IMR-90 (cell line): ENCODE results near the gene TRIM32. TPM values are rescaled to one million over a fixed set of nuclear protein-coding genes. Genes with fewer than 3 reads are reported as not detected.

Experiments used
- ATAC-seq: fragments of 200-7000 bp; cut with Tn5 transposase; 2 replicates; pipeline ENCODE4 v1.9.1; 2020; ENCODE audit warnings: low read depth, mild to moderate bottlenecking, moderate library complexity
- BruUV-seq: library from RNA; stranded (reverse); fragments of 400-500 nt; replicated peaks from 2 replicates; lab custom pipeline; 2021; lab: Mats Ljungman, UMichigan
- CTCF ChIA-PET: fragments of 300-600 bp; formaldehyde crosslinking; extraction: SDS; loops from one replicate; lab custom pipeline; 2021; ENCODE audit warnings: antibody characterized with exemption; lab: Yijun Ruan, JAX
- POLR2A ChIA-PET: fragments of 300-600 bp; sonication (Branson Sonifier 250); formaldehyde crosslinking; loops from one replicate; lab custom pipeline; 2022; ENCODE audit warnings: antibody characterized with exemption; ENCODE audit not compliant: unreplicated experiment; lab: Charles Lee
- DNase-seq: peaks from one replicate; pipeline ENCODE4 v3.0.0; 2013
- H2AFZ ChIP-seq: replicated peaks from 2 replicates; pipeline ENCODE3; 2013; ENCODE audit warnings: low read length, mild to moderate bottlenecking; ENCODE audit not compliant: poor library complexity
- H2AK5ac ChIP-seq: 2 replicates; pipeline ENCODE4 v1.6.1; 2013; ENCODE audit warnings: low read depth, low read length, inconsistent platforms
- H2AK9ac ChIP-seq: replicated peaks from 2 replicates; pipeline ENCODE3; 2013; ENCODE audit warnings: mild to moderate bottlenecking, low read depth, low read length, moderate library complexity; ENCODE audit not compliant: poor library complexity
- H2BK120ac ChIP-seq: 2 replicates; pipeline ENCODE4 v1.6.1; 2013; ENCODE audit warnings: low read depth, low read length, inconsistent platforms
- H2BK15ac ChIP-seq: 3 replicates; pipeline ENCODE4 v1.6.1; 2013; ENCODE audit warnings: low read depth, low read length, inconsistent platforms
- H2BK20ac ChIP-seq: 2 replicates; pipeline ENCODE4 v1.6.1; 2013; ENCODE audit warnings: low read depth, mild to moderate bottlenecking, inconsistent platforms, low read length, moderate library complexity
- H2BK5ac ChIP-seq: 2 replicates; pipeline ENCODE4 v1.6.1; 2013; ENCODE audit warnings: mild to moderate bottlenecking, low read depth, low read length, inconsistent platforms; ENCODE audit not compliant: poor library complexity, severe bottlenecking
- H3K14ac ChIP-seq: replicated peaks from 2 replicates; pipeline ENCODE4 v1.6.1; 2013; ENCODE audit warnings: low read depth, low read length, inconsistent platforms
- H3K18ac ChIP-seq: 2 replicates; pipeline ENCODE4 v1.6.1; 2013; ENCODE audit warnings: low read depth, low read length, control low read depth
- H3K23ac ChIP-seq: 2 replicates; pipeline ENCODE4 v1.6.1; 2013; ENCODE audit warnings: low read depth, low read length, inconsistent platforms
- H3K27ac ChIP-seq: 2 replicates; pipeline ENCODE4 v1.5.1; 2013; ENCODE audit warnings: mild to moderate bottlenecking, control low read depth, low read length; ENCODE audit not compliant: insufficient read depth
- H3K27me3 ChIP-seq: 2 replicates; pipeline ENCODE4 v1.6.1; 2013; ENCODE audit warnings: low read length; ENCODE audit not compliant: control insufficient read depth, insufficient read depth
- H3K36me3 ChIP-seq: 2 replicates; pipeline ENCODE4 v1.6.1; 2013; ENCODE audit warnings: low read length, mixed read lengths; ENCODE audit not compliant: control insufficient read depth, insufficient read depth
- H3K4ac ChIP-seq: 2 replicates; pipeline ENCODE4 v1.6.1; 2013; ENCODE audit warnings: low read depth, low read length, inconsistent platforms
- H3K4me1 ChIP-seq: 2 replicates; pipeline ENCODE4 v1.6.1; 2013; ENCODE audit warnings: low read length, mixed read lengths; ENCODE audit not compliant: control insufficient read depth, insufficient read depth
- H3K4me2 ChIP-seq: 2 replicates; pipeline ENCODE4 v1.6.1; 2013; ENCODE audit warnings: low read depth, mild to moderate bottlenecking, control low read depth, low read length, moderate library complexity
- H3K4me3 ChIP-seq: 2 replicates; pipeline ENCODE4 v1.5.1; 2013; ENCODE audit warnings: low read depth, mild to moderate bottlenecking, control low read depth, low read length, moderate library complexity; ENCODE audit not compliant: insufficient read depth
- H3K56ac ChIP-seq: 2 replicates; pipeline ENCODE4 v1.6.1; 2013; ENCODE audit warnings: low read length, inconsistent platforms; ENCODE audit not compliant: insufficient read depth; ENCODE audit errors: extremely low read depth
- H3K79me1 ChIP-seq, 2 experiments: 2 replicates each; pipeline ENCODE4 v1.6.1; 2013; ENCODE audit warnings: low read length in 2 of 2, inconsistent platforms in 1 of 2, low read depth in 1 of 2
- H3K9ac ChIP-seq: 2 replicates; pipeline ENCODE4 v1.6.1; 2013; ENCODE audit warnings: low read depth, low read length, control low read depth
- H3K9me1 ChIP-seq: 2 replicates; pipeline ENCODE4 v1.6.1; 2013; ENCODE audit warnings: low read length, inconsistent platforms; ENCODE audit not compliant: insufficient read depth
- H3K9me3 ChIP-seq: 2 replicates; pipeline ENCODE4 v1.6.1; 2013; ENCODE audit warnings: low read length; ENCODE audit not compliant: control insufficient read depth, insufficient read depth
- H4K20me1 ChIP-seq: 2 replicates; pipeline ENCODE4 v1.6.1; 2013; ENCODE audit warnings: low read length, inconsistent platforms; ENCODE audit not compliant: insufficient read depth
- H4K5ac ChIP-seq: 2 replicates; pipeline ENCODE4 v1.6.1; 2013; ENCODE audit warnings: mild to moderate bottlenecking, low read depth, low read length, control low read depth
- H4K8ac ChIP-seq, 2 experiments: 2 replicates each; pipeline ENCODE4 v1.6.1; 2013; ENCODE audit warnings: low read depth in 2 of 2, low read length in 2 of 2, control low read depth in 1 of 2, inconsistent platforms in 1 of 2
- H4K91ac ChIP-seq: 2 replicates; pipeline ENCODE4 v1.6.1; 2013; ENCODE audit warnings: low read depth, low read length, inconsistent platforms; ENCODE audit not compliant: insufficient read depth
- BHLHE40 ChIP-seq: fragments of 150-350 bp; IDR thresholded peaks from 2 replicates; pipeline ENCODE4 v1.6.1; 2016; ENCODE audit warnings: mild to moderate bottlenecking, low read depth, low read length
- CTCF ChIP-seq: conservative IDR thresholded peaks from 2 replicates; pipeline ENCODE4 v1.5.1; 2012; ENCODE audit warnings: mild to moderate bottlenecking, low read depth, low read length, improper control_type of control experiment
- ELK1 ChIP-seq: fragments of 150-350 bp; IDR thresholded peaks from 2 replicates; pipeline ENCODE4 v1.6.1; 2016; ENCODE audit warnings: low read depth, mild to moderate bottlenecking, low read length, moderate library complexity, borderline replicate concordance
- FOS ChIP-seq: fragments of 150-350 bp; IDR thresholded peaks from 2 replicates; pipeline ENCODE4 v1.6.1; 2016; ENCODE audit warnings: low read depth, low read length
- MAFK ChIP-seq: IDR thresholded peaks from 2 replicates; pipeline ENCODE4 v1.6.1; 2012; ENCODE audit warnings: low read depth, low read length, improper control_type of control experiment
- MAZ ChIP-seq: IDR thresholded peaks from 2 replicates; pipeline ENCODE4 v1.6.1; 2012; ENCODE audit warnings: low read depth, mild to moderate bottlenecking, low read length, improper control_type of control experiment, moderate library complexity, borderline replicate concordance
- MXI1 ChIP-seq: IDR thresholded peaks from 2 replicates; pipeline ENCODE4 v1.6.1; 2012; ENCODE audit warnings: low read depth, mild to moderate bottlenecking, low read length, moderate library complexity, borderline replicate concordance
- POLR2A ChIP-seq: IDR thresholded peaks from 2 replicates; pipeline ENCODE4 v1.6.1; 2012; ENCODE audit warnings: mild to moderate bottlenecking, low read depth, low read length
- RAD21 ChIP-seq: IDR thresholded peaks from 2 replicates; pipeline ENCODE4 v1.6.1; 2012; ENCODE audit warnings: low read length, improper control_type of control experiment
- RCOR1 ChIP-seq: IDR thresholded peaks from 2 replicates; pipeline ENCODE4 v1.6.1; 2012; ENCODE audit warnings: mild to moderate bottlenecking, low read length, improper control_type of control experiment; ENCODE audit not compliant: insufficient replicate concordance
- SMC3 ChIP-seq: fragments of 150-350 bp; IDR thresholded peaks from 2 replicates; pipeline ENCODE4 v1.6.1; 2016; ENCODE audit warnings: low read depth, mild to moderate bottlenecking, antibody characterized with exemption, low read length, moderate library complexity
- USF2 ChIP-seq: fragments of 150-350 bp; IDR thresholded peaks from 2 replicates; pipeline ENCODE4 v1.6.1; 2017; ENCODE audit warnings: mild to moderate bottlenecking, antibody characterized with exemption, low read length, low read depth
- WGBS, 2 experiments: methylation state at CpG; one replicate each; pipeline versions ENCODE4 v1.1.5 to v1.1.7; 2013; ENCODE audit warnings: missing lambda C conversion rate in 2 of 2; ENCODE audit not compliant: insufficient read length in 1 of 2; ENCODE audit errors: extremely low coverage in 2 of 2; 5-methylcytosine and 5-hydroxymethylcytosine counted together
- dilution Hi-C: fragments of 300-500 bp; cut with HindIII; formaldehyde crosslinking; loops from one replicate; pipeline ENCODE4 v1.14.3; 2018; ENCODE audit warnings: low sequenced_read_pairs; ENCODE audit not compliant: unreplicated experiment
- in situ Hi-C: fragments of 300-500 bp; cut with MboI; formaldehyde crosslinking; loops from 3 replicates; pipeline ENCODE4 v1.14.3; 2019; ENCODE audit warnings: low sequenced_read_pairs, inconsistent platforms, mixed read lengths
- intact Hi-C: fragments of 100-400 bp; cut with micrococcal nuclease; formaldehyde crosslinking; loops from 2 replicates; pipeline ENCODE4 v1.10.0; 2022
- polyA plus RNA-seq, 3 experiments: library from polyadenylated mRNA; depleted of rRNA; stranded (reverse); fragments of >200 nt; gene quantifications; 2 replicates each; pipeline ENCODE4 v1.2.3, GENCODE V29; 2012; ENCODE audit warnings: low replicate concordance in 1 of 3
- total RNA-seq: library from RNA; depleted of rRNA; stranded (reverse); fragments of >200 nt; gene quantifications from 2 replicates; pipeline ENCODE4 v1.2.3, GENCODE V29; 2012

The TRIM32 gene
- total and polyA plus RNA-seq, 2 of the 4 experiments (the other 2 are of a cell fraction): 12.8 to 31.0 TPM

GRCh38 chr9:116697362-116697761, 10.3 kb downstream of the TRIM32 start:
- H3K27me3 ChIP-seq: no peaks in the 10 kb centered on the region
- ChIA-PET POLR2A (no interaction called here), CTCF (no interaction called here)
- H3K56ac ChIP-seq: no peak overlapping the region; the same call in 1 of the 2 replicates
- H3K27ac ChIP-seq: no peak overlapping the region
- no peak overlapping the region for H3K14ac ChIP-seq
- no peak overlapping the region for H2BK120ac ChIP-seq
- DNase-seq (peak; percentile 77), ATAC-seq (peak; percentile 80)
- H3K4me1 ChIP-seq: peaks cover 16% of the 10 kb centered on the region
- no peak overlapping the region for H2BK5ac ChIP-seq
- no peak overlapping the region for H2AK9ac ChIP-seq
- H3K4ac ChIP-seq: peak overlapping the region; percentile 57; the same call in 1 of the 2 replicates
- WGBS, 2 experiments: no CpG with 5 or more reads among the region's 1 CpG
- H4K20me1 ChIP-seq: peaks cover 76% of the 10 kb centered on the region
- H3K9me1 ChIP-seq: peaks cover 23% of the 10 kb centered on the region
- peaks cover 25% of the 10 kb centered on the region for H3K36me3 ChIP-seq
- no peak overlapping the region for H2BK15ac ChIP-seq
- intact Hi-C loops: no loop called here
- no peak overlapping the region for H3K4me2 ChIP-seq
- peak overlapping the region; percentile 52; the same call in 1 of the 2 replicates for H2AK5ac ChIP-seq
- no TSS peak for BruUV-seq
- H4K5ac ChIP-seq: no peak overlapping the region
- in situ Hi-C loops: no loop called here
- H3K23ac ChIP-seq: no peak overlapping the region
- no peak overlapping the region for H3K9ac ChIP-seq
- dilution Hi-C loops: no loop called here
- no peak overlapping the region for H2AFZ ChIP-seq
- TF ChIP-seq MAZ (no peak), POLR2A (no peak), MXI1 (no peak), USF2 (peak; percentile 92), ELK1 (no peak), CTCF (no peak), FOS (peak; percentile 17; the same call in 1 of the 2 replicates), RCOR1 (no peak), SMC3 (no peak), RAD21 (no peak), MAFK (no peak), BHLHE40 (peak; percentile 95)
- no peak overlapping the region; the same call in 1 of the 2 replicates for H2BK20ac ChIP-seq
- no peak overlapping the region for H3K4me3 ChIP-seq
- no peak overlapping the region for H3K18ac ChIP-seq
- no peak overlapping the region for H4K8ac ChIP-seq
- H4K91ac ChIP-seq: no peak overlapping the region
- no peaks in the 10 kb centered on the region for H3K9me3 ChIP-seq
- peaks cover 50 to 79% of the 10 kb centered on the region in 2 experiments; a peak in 3 of 4 replicates for H3K79me1 ChIP-seq
